ENCODE data around the gene NES.

The NES gene

GRCh38 chr1:156662800-156663055 is 14.5 kb downstream of the NES start:
- Histone ChIP-seq H2AFZ (ENCODE audit: low read depth, low read length, severe bottlenecking) (no peak overlapping the region), H3K27ac (ENCODE audit: low read depth, low read length) (no peak overlapping the region), H3K27me3 (ENCODE audit: low read length) (no peaks in the 10 kb centered on the region), H3K9me2 (replicated peaks; ENCODE audit: insufficient read depth, low read length) (no peaks in the 10 kb centered on the region), H3K4me3 (ENCODE audit: insufficient read depth, low read length, poor library complexity, severe bottlenecking) (no peak overlapping the region), H3K36me3 (ENCODE audit: low read length) (no peaks in the 10 kb centered on the region), H3K4me2 (ENCODE audit: low read depth, low read length, poor library complexity, severe bottlenecking) (no peak overlapping the region), H3F3A (ENCODE audit: insufficient read depth) (no peaks in the 10 kb centered on the region), H3K9ac (ENCODE audit: low read length) (no peak overlapping the region), H3K79me2 (ENCODE audit: insufficient read depth, low read length) (no peaks in the 10 kb centered on the region), H3K9me3 (ENCODE audit: insufficient read depth, low read length) (no peaks in the 10 kb centered on the region), H4K20me1 (ENCODE audit: low read depth, low read length) (no peaks in the 10 kb centered on the region)
- TF ChIP-seq, protein P1, sequence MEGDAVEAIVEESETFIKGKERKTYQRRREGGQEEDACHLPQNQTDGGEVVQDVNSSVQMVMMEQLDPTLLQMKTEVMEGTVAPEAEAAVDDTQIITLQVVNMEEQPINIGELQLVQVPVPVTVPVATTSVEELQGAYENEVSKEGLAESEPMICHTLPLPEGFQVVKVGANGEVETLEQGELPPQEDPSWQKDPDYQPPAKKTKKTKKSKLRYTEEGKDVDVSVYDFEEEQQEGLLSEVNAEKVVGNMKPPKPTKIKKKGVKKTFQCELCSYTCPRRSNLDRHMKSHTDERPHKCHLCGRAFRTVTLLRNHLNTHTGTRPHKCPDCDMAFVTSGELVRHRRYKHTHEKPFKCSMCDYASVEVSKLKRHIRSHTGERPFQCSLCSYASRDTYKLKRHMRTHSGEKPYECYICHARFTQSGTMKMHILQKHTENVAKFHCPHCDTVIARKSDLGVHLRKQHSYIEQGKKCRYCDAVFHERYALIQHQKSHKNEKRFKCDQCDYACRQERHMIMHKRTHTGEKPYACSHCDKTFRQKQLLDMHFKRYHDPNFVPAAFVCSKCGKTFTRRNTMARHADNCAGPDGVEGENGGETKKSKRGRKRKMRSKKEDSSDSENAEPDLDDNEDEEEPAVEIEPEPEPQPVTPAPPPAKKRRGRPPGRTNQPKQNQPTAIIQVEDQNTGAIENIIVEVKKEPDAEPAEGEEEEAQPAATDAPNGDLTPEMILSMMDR (IDR thresholded peaks at IDR 0.05; ENCODE audit: insufficient read depth, low read length, poor library complexity, severe bottlenecking) = no peak
- no peak for TF ChIP-seq EZH2phosphoT487 (conservative IDR thresholded peaks at IDR 0.05; ENCODE audit: low read length)

DNA sequence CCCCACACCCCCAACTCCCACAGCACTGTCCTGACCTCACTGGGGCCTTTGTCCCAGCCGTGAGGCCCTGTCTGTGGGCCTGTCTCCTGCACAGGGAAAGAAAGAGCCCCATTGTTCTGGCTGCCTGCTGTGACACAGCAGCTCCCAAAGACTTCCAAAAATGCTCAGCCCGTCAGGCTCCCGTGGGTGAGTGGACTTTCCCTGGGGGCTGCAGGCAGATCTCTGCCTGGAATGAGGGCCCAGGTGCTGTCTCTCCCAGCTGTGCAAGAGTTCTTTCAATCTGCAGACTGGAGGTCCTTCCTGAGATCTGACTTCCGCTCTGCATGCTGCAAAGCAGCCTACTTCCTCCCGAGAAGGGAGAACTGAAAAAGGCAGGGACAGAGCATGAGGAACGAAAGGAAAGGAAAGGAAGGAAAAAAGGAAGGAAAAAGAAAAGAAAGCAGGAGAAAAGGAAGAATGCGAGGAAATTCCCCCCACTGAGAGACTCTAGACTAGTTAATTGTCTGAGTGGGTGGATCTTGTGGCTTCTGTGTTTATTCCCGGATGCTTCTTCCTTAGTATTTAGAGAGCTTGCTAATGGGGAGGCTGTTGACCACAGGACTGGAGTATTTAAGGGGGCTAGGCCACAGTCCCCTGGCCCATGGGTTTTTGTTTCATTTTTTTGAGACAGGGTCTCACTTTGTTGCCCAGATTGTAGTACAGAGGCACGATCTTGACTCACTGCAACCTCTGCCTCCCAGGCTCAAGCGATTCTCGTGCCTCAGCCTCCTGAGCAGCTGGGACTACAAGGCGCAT is 15.0 kb downstream of the NES start:
- TF ChIP-seq, protein P1 (IDR thresholded peaks at IDR 0.05; ENCODE audit: insufficient read depth, low read length, poor library complexity, severe bottlenecking) = no peak
- no peak for TF ChIP-seq EZH2phosphoT487 (conservative IDR thresholded peaks at IDR 0.05; ENCODE audit: low read length)
- no peak overlapping the region for H2AFZ ChIP-seq (ENCODE audit: low read depth, low read length, severe bottlenecking)

GRCh38 chr1:156660752-156661112 is 16.5 kb downstream of the NES start:
- no peaks in the 10 kb centered on the region for H4K20me1 ChIP-seq (ENCODE audit: low read depth, low read length)
- no peak overlapping the region for H3K4me2 ChIP-seq (ENCODE audit: low read depth, low read length, poor library complexity, severe bottlenecking)
- TF ChIP-seq, protein P1 (IDR thresholded peaks at IDR 0.05; ENCODE audit: insufficient read depth, low read length, poor library complexity, severe bottlenecking) = no peak
- TF ChIP-seq EZH2phosphoT487 (conservative IDR thresholded peaks at IDR 0.05; ENCODE audit: low read length) = no peak
- no peaks in the 10 kb centered on the region for H3K36me3 ChIP-seq (ENCODE audit: low read length)
- no peaks in the 10 kb centered on the region for H3K9me3 ChIP-seq (ENCODE audit: insufficient read depth, low read length)
- H3K27me3 ChIP-seq (ENCODE audit: low read length) = no peaks in the 10 kb centered on the region
- no peak overlapping the region for H3K27ac ChIP-seq (ENCODE audit: low read depth, low read length)
- H3K79me2 ChIP-seq (ENCODE audit: insufficient read depth, low read length) = no peaks in the 10 kb centered on the region
- H3F3A ChIP-seq (ENCODE audit: insufficient read depth) = no peaks in the 10 kb centered on the region
- H3K9ac ChIP-seq (ENCODE audit: low read length) = no peak overlapping the region
- H3K4me3 ChIP-seq (ENCODE audit: insufficient read depth, low read length, poor library complexity, severe bottlenecking) = no peak overlapping the region
- H2AFZ ChIP-seq (ENCODE audit: low read depth, low read length, severe bottlenecking) = no peak overlapping the region
- no peaks in the 10 kb centered on the region for H3K9me2 ChIP-seq (replicated peaks; ENCODE audit: insufficient read depth, low read length)

More for the DNA sequence above, 15.0 kb downstream of the NES start:
- no peaks in the 10 kb centered on the region for H3K79me2 ChIP-seq (ENCODE audit: insufficient read depth, low read length)
- H3K36me3 ChIP-seq (ENCODE audit: low read length) = no peaks in the 10 kb centered on the region
- no peak overlapping the region for H3K4me2 ChIP-seq (ENCODE audit: low read depth, low read length, poor library complexity, severe bottlenecking)
- no peaks in the 10 kb centered on the region for H4K20me1 ChIP-seq (ENCODE audit: low read depth, low read length)
- H3K27ac ChIP-seq (ENCODE audit: low read depth, low read length) = no peak overlapping the region
- H3K27me3 ChIP-seq (ENCODE audit: low read length) = no peaks in the 10 kb centered on the region
- H3K4me3 ChIP-seq (ENCODE audit: insufficient read depth, low read length, poor library complexity, severe bottlenecking) = no peak overlapping the region
- no peaks in the 10 kb centered on the region for H3K9me3 ChIP-seq (ENCODE audit: insufficient read depth, low read length)
- H3F3A ChIP-seq (ENCODE audit: insufficient read depth) = no peaks in the 10 kb centered on the region
- no peak overlapping the region for H3K9ac ChIP-seq (ENCODE audit: low read length)
- H3K9me2 ChIP-seq (replicated peaks; ENCODE audit: insufficient read depth, low read length) = no peaks in the 10 kb centered on the region

Measured in SU-DHL-6 (cell line).